DMS153 (cell line): ENCODE results near the gene GGTLC2.

Experiments
- DNase-seq: peaks from one replicate; lab custom pipeline; 2025; lab: John Stamatoyannopoulos, UW

GGTLC2 gene

GRCh38 chr22:22691716-22692701, 47.6 kb downstream of the GGTLC2 start:
- no peak for DNase-seq

GRCh38 chr22:22692707-22693530, 48.5 kb downstream of the GGTLC2 start:
- peak; percentile 56 for DNase-seq

DNA sequence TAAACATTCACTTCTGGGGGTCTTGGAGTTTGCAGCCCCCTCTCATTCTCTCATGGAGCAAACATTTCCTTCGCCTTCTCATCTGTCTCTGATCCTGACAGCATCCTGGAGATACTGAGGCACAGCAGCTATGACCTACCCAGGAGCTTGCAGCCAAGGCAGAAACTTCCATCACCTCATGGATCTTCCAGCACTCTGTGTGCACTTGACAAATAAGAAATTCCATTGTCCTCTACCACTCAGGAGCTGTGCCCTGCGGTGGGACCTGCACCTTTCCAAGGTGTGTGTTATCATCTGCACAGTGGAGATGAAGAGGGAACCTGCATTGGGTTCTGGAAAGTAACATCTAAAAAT, 49.1 kb downstream of the GGTLC2 start:
- DNase-seq, result no peak

DNA sequence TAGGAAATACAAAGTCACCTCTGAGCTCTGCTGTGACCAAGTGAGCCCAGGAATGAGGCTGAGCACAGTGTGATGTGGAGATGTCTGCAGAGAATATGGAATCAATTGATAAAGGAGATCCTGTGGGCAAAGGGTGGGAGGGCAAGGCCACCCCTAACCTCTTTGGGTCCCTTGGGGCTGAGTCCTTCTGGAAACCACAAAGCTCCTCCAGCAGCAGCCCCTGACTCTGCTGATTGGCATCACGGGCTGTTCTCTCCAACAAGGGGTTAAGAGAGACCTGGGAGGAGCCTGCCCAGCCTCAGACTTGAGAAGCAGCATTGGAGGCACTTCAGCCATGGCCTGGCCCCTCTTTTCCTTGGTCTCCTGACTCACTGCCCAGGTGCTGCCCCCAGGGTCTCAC, 49.7 kb downstream of the GGTLC2 start:
- no peak for DNase-seq

DNA sequence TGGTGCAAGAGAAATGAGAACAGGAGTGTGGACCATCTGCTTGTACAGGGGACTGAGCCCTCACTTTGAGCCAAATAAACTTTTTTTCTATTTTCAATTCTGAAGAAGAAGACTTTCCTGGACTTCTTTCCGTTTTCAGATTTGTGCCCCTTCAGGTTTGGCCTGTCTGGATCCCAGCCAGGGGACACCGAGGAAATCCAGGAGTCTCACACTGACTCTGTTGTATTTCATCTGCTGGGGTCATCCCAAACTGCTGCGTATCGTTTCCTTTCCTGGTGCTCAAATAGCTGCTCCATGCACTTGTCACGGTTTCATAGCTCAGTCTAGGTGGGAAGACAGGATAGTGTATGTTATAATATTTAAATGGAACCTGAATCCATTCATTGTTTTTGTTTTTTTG, 51.7 kb downstream of the GGTLC2 start:
- DNase-seq, result no peak
